Peyer's patch (tissue), 4 donors: ENCODE data around the gene ULBP2.

Source experiments
- POLR2A ChIP-seq, 2 donors: fragments of 450-650 bp; IDR thresholded peaks; one replicate each; pipeline ENCODE4 v1.5.1; 2017; ENCODE audit warnings: antibody characterized with exemption in 2 of 2, mild to moderate bottlenecking in 2 of 2, moderate library complexity in 2 of 2
- TF ChIP-seq, protein P1 (sequence below), 6 experiments: fragments of 450-650 bp in 4 of 6; fragments of 200-600 bp in 2 of 6; sonication (generic) in 1 of 6; IDR thresholded peaks; one replicate each; pipeline ENCODE4 v1.5.1; 2017 to 2019; ENCODE audit warnings: antibody characterized with exemption in 6 of 6, mild to moderate bottlenecking in 3 of 6, moderate library complexity in 1 of 6

DNA sequence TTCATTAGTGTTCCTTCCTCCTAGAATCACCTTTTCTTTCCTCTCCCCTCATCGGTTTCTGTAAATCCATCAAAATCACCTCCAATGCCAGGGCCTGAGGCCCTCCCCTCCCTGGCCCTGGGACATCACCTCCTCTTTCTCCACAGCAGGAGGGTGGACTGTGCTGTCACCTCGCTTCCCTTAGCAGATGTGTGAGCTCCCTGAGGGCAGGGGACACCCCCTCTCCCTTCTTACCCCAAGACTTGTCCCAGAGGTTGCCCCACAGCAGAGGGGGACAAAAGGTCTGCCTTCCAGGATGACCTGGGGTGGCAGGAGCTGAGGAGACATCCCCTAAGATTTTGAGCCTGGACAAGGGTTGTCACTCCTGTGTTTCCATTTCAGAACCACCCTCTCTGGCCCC, 27.8 kb downstream of the ULBP2 start:
- TF ChIP-seq, protein P1, sequence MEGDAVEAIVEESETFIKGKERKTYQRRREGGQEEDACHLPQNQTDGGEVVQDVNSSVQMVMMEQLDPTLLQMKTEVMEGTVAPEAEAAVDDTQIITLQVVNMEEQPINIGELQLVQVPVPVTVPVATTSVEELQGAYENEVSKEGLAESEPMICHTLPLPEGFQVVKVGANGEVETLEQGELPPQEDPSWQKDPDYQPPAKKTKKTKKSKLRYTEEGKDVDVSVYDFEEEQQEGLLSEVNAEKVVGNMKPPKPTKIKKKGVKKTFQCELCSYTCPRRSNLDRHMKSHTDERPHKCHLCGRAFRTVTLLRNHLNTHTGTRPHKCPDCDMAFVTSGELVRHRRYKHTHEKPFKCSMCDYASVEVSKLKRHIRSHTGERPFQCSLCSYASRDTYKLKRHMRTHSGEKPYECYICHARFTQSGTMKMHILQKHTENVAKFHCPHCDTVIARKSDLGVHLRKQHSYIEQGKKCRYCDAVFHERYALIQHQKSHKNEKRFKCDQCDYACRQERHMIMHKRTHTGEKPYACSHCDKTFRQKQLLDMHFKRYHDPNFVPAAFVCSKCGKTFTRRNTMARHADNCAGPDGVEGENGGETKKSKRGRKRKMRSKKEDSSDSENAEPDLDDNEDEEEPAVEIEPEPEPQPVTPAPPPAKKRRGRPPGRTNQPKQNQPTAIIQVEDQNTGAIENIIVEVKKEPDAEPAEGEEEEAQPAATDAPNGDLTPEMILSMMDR (IDR thresholded peaks at IDR 0.05), result no peak
- TF ChIP-seq POLR2A (IDR thresholded peaks at IDR 0.05), result no peak
